ENCODE measurements around the gene GPR158.

Gene GPR158

GRCh38 chr10:25508112-25508815 is 333.5 kb downstream of the GPR158 start:
- DNase-seq: no peak

GRCh38 chr10:25509151-25509550 is 334.4 kb downstream of the GPR158 start:
- no peak for DNase-seq

- no peak for DNase-seq
Observed at GRCh38 chr10:25522294-25522693, 347.5 kb downstream of the GPR158 start.

GRCh38 chr10:25522946-25523608 is 348.3 kb downstream of the GPR158 start:
- DNase-seq: no peak

- DNase-seq: no peak
Observed at GRCh38 chr10:25530306-25530705, 355.5 kb downstream of the GPR158 start.

- DNase-seq: no peak
Observed at GRCh38 chr10:25531457-25532061, 356.8 kb downstream of the GPR158 start.

GRCh38 chr10:25532213-25532612 is 357.4 kb downstream of the GPR158 start:
- no peak for DNase-seq

- no peak for DNase-seq
Observed at GRCh38 chr10:25536027-25536426, 361.2 kb downstream of the GPR158 start.

- no peak for DNase-seq
Observed at GRCh38 chr10:25547382-25547781, 372.6 kb downstream of the GPR158 start.

- DNase-seq: no peak
Observed at GRCh38 chr10:25552283-25552919, 377.6 kb downstream of the GPR158 start.

- peak; percentile 2 for DNase-seq
Observed at GRCh38 chr10:25555865-25556264, 381.1 kb downstream of the GPR158 start.

- DNase-seq: no peak
Observed at GRCh38 chr10:25556457-25556856, 381.7 kb downstream of the GPR158 start.

- DNase-seq: no peak
Observed at GRCh38 chr10:25557136-25557535, 382.3 kb downstream of the GPR158 start.

- DNase-seq: no peak
Observed at GRCh38 chr10:25561758-25562157, 387.0 kb downstream of the GPR158 start.

GRCh38 chr10:25562547-25562946 is 387.7 kb downstream of the GPR158 start:
- no peak for DNase-seq

- no peak for DNase-seq
Observed at GRCh38 chr10:25564351-25564750, 389.6 kb downstream of the GPR158 start.

- DNase-seq: no peak
Observed at GRCh38 chr10:25565570-25565969, 390.8 kb downstream of the GPR158 start.

GRCh38 chr10:25573316-25573715 is 398.5 kb downstream of the GPR158 start:
- no peak for DNase-seq

- no peak for DNase-seq
Observed at GRCh38 chr10:25575343-25575742, 400.5 kb downstream of the GPR158 start.

- no peak for DNase-seq
Observed at GRCh38 chr10:25578061-25578460, 403.3 kb downstream of the GPR158 start.

- DNase-seq: no peak
Observed at GRCh38 chr10:25582961-25583360, 408.2 kb downstream of the GPR158 start.

- no peak for DNase-seq
Observed at GRCh38 chr10:25600651-25601050, 425.9 kb downstream of the GPR158 start.

- no peak for DNase-seq
Observed at GRCh38 chr10:25604591-25604990, 429.8 kb downstream of the GPR158 start.

GRCh38 chr10:25614652-25615051 is 439.9 kb downstream of the GPR158 start:
- no peak for DNase-seq

Data from hematopoietic multipotent progenitor cell treated with erythropoietin and hydrocortisone succinate and interleukin-3 and kit ligand, for 4 days (in vitro differentiated cells).